OCI-LY1 (cell line): ENCODE results near the gene SLC9A2.

Experiments used
- H2AFZ ChIP-seq: fragments of 200-600 bp; sonication (generic), shearing (Covaris generic); 2 replicates; pipeline ENCODE4 v1.6.0; 2014; ENCODE audit warnings: antibody characterized with exemption, mild to moderate bottlenecking, low read length
- H3F3A ChIP-seq: fragments of 200-600 bp; sonication (generic), shearing (Covaris generic); 2 replicates; pipeline ENCODE4 v1.6.0; 2014; ENCODE audit warnings: mild to moderate bottlenecking, antibody characterized with exemption, low read length, moderate library complexity; ENCODE audit not compliant: insufficient read depth
- H3K27ac ChIP-seq: fragments of 200-600 bp; sonication (generic); 2 replicates; pipeline ENCODE4 v1.5.1; 2014; ENCODE audit warnings: low read length, mixed run types, mild to moderate bottlenecking, low read depth; ENCODE audit not compliant: poor library complexity, severe bottlenecking
- H3K27me3 ChIP-seq: fragments of 200-600 bp; sonication (generic); 2 replicates; pipeline ENCODE4 v1.6.0; 2014; ENCODE audit warnings: antibody characterized with exemption, mild to moderate bottlenecking, low read length, moderate library complexity; ENCODE audit not compliant: insufficient read depth
- H3K36me3 ChIP-seq: fragments of 200-600 bp; sonication (generic); 2 replicates; pipeline ENCODE4 v1.6.1; 2014; ENCODE audit warnings: mild to moderate bottlenecking, antibody characterized with exemption, low read length, moderate library complexity, mixed read lengths; ENCODE audit not compliant: insufficient read depth
- H3K4me1 ChIP-seq: fragments of 200-600 bp; sonication (generic); 2 replicates; pipeline ENCODE4 v1.5.1; 2014; ENCODE audit warnings: mild to moderate bottlenecking, low read length, moderate library complexity; ENCODE audit not compliant: insufficient read depth, severe bottlenecking
- H3K4me2 ChIP-seq: fragments of 200-600 bp; sonication (generic), shearing (Covaris generic); 2 replicates; pipeline ENCODE4 v1.6.1; 2014; ENCODE audit warnings: low read length
- H3K4me3 ChIP-seq: fragments of 200-600 bp; sonication (generic); 2 replicates; pipeline ENCODE4 v1.5.1; 2014; ENCODE audit warnings: low read length, low read depth, mild to moderate bottlenecking, mixed read lengths; ENCODE audit not compliant: poor library complexity, severe bottlenecking
- H3K79me2 ChIP-seq: fragments of 200-600 bp; shearing (Covaris generic); 2 replicates; pipeline ENCODE4 v1.6.1; 2016; ENCODE audit warnings: mixed run types, low read length, mixed read lengths; ENCODE audit not compliant: insufficient read depth
- H3K9ac ChIP-seq: fragments of 200-600 bp; sonication (generic), shearing (Covaris generic); 2 replicates; pipeline ENCODE4 v1.6.1; 2014; ENCODE audit warnings: mild to moderate bottlenecking, low read length, mixed read lengths
- H3K9me2 ChIP-seq: fragments of 200-600 bp; sonication (generic), shearing (Covaris generic); 2 replicates; pipeline ENCODE4 v1.6.1; 2014; ENCODE audit warnings: low read depth, mild to moderate bottlenecking, low read length, mixed read lengths
- H3K9me3 ChIP-seq: fragments of 200-600 bp; shearing (Covaris generic); 2 replicates; pipeline ENCODE4 v1.6.1; 2014; ENCODE audit warnings: low read length, mixed read lengths
- H4K20me1 ChIP-seq: fragments of 200-600 bp; sonication (generic), shearing (Covaris generic); 2 replicates; pipeline ENCODE4 v1.6.0; 2016; ENCODE audit warnings: mild to moderate bottlenecking, low read length; ENCODE audit not compliant: insufficient read depth
- CTCF ChIP-seq: fragments of 200-600 bp; sonication (generic), shearing (Covaris generic); IDR thresholded peaks from 2 replicates; pipeline ENCODE4 v1.5.1; 2017; ENCODE audit warnings: mild to moderate bottlenecking, antibody characterized with exemption, low read length, moderate library complexity, mixed read lengths
- EZH2 ChIP-seq: fragments of 200-600 bp; sonication (generic), shearing (Covaris generic); IDR thresholded peaks from 2 replicates; pipeline ENCODE4 v1.8.0; 2017; ENCODE audit warnings: borderline replicate concordance, mixed run types, mild to moderate bottlenecking, antibody characterized with exemption, low read length, moderate library complexity, mixed read lengths

Gene SLC9A2

DNA sequence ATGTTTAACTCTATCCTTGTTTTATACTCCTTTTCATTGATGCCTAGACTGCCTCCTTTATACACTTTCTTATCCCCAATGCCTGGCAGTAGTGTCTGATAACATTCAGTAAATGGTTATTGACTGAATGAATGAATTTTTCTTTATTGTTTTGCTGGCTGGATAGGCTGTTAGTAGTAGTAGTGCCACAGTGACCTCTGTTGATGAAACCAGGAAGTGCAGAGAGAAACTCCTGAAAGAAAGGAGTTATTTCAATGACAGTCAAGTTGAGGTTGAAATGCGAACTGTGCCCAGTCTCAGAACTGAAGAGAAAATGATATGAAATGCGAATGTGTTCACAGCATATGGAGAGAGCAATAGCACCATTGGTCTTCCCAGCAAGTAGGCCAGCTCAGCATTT lies 26.8 kb upstream of the SLC9A2 start:
- no peaks in the 10 kb centered on the region for H4K20me1 ChIP-seq
- no peak overlapping the region for H3K27ac ChIP-seq
- H3K4me2 ChIP-seq = no peak overlapping the region
- no peaks in the 10 kb centered on the region for H3K36me3 ChIP-seq
- TF ChIP-seq EZH2 = no peak
- peak; percentile 39; the same call in 1 of the 2 replicates for TF ChIP-seq CTCF
- H3K79me2 ChIP-seq = no peaks in the 10 kb centered on the region
- no peak overlapping the region for H2AFZ ChIP-seq
- H3K9me3 ChIP-seq = no peaks in the 10 kb centered on the region
- H3K4me1 ChIP-seq = no peaks in the 10 kb centered on the region
- no peaks in the 10 kb centered on the region for H3K9me2 ChIP-seq
- H3K9ac ChIP-seq = no peak overlapping the region
- H3K4me3 ChIP-seq = no peak overlapping the region
- no peaks in the 10 kb centered on the region for H3F3A ChIP-seq
- no peaks in the 10 kb centered on the region for H3K27me3 ChIP-seq

- TF ChIP-seq EZH2 = no peak
- no peak for TF ChIP-seq CTCF
Measured at GRCh38 chr2:102593516-102593915, 25.8 kb upstream of the SLC9A2 start.

DNA sequence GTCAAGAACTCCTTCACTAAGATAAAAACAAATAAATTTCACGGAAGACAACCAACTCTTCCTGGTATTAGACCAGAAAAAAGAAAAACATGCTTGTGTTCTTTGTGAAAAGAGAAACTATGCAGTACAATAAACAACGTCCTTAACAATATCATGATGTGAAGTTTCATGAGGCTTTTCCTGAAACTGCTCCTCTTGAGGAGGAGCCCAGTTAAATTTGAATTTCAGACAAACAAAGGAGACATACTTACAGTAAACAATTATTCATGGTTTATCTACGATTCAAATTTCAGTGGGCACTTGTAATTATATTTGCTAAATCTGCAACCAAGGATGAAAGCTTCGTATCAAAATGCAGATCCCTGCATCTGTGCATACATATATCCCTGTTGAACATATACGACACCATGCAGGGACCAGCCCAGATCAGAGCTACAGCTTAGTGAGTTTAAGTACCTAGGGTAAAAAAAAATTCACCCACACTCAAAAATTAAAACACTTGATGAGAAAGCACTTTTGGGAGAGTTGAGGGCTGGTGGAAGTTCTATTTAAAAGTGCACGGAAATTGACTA lies 24.8 kb upstream of the SLC9A2 start:
- Histone ChIP-seq H3K79me2 (no peaks in the 10 kb centered on the region), H3K4me2 (no peak overlapping the region), H3K9me2 (no peaks in the 10 kb centered on the region), H3K4me3 (no peak overlapping the region), H2AFZ (no peak overlapping the region), H3K9ac (no peak overlapping the region), H4K20me1 (no peaks in the 10 kb centered on the region), H3K4me1 (no peaks in the 10 kb centered on the region), H3K36me3 (no peaks in the 10 kb centered on the region), H3K9me3 (no peaks in the 10 kb centered on the region), H3F3A (no peaks in the 10 kb centered on the region), H3K27me3 (no peaks in the 10 kb centered on the region), H3K27ac (no peak overlapping the region)
- TF ChIP-seq CTCF = no peak
- TF ChIP-seq EZH2 = no peak

More at GRCh38 chr2:102593516-102593915, 25.8 kb upstream of the SLC9A2 start:
- Histone ChIP-seq H3K4me3 (no peak overlapping the region), H3K4me2 (no peak overlapping the region), H3K27me3 (no peaks in the 10 kb centered on the region), H4K20me1 (no peaks in the 10 kb centered on the region), H3K9me2 (no peaks in the 10 kb centered on the region), H3K27ac (no peak overlapping the region), H3K9ac (no peak overlapping the region), H3K36me3 (no peaks in the 10 kb centered on the region), H3K4me1 (no peaks in the 10 kb centered on the region), H3K79me2 (no peaks in the 10 kb centered on the region), H2AFZ (no peak overlapping the region), H3K9me3 (no peaks in the 10 kb centered on the region), H3F3A (no peaks in the 10 kb centered on the region)
